Lower leg skin (tissue), 4 donors: ENCODE measurements around the gene UEVLD. TPM values are rescaled to one million over a fixed set of nuclear protein-coding genes. Genes with fewer than 3 reads are reported as not detected.

ENCODE experiments used
- DNase-seq, 2 donors: peaks; one replicate each; pipeline ENCODE4 v3.0.0-alpha.2; 2019; ENCODE audit warnings: low spot score in 2 of 2
- H3K4me3 ChIP-seq: fragments of 200-600 bp; sonication (generic); 2 replicates; pipeline ENCODE4 v1.5.1; 2017; ENCODE audit warnings: mild to moderate bottlenecking, low read depth; ENCODE audit not compliant: poor library complexity, severe bottlenecking
- CTCF ChIP-seq, 3 donors: fragments of 450-650 bp; IDR thresholded peaks; one replicate each; pipeline ENCODE4 v1.5.1; 2016; ENCODE audit warnings: antibody characterized with exemption in 3 of 3, mild to moderate bottlenecking in 3 of 3, moderate library complexity in 2 of 3
- POLR2A ChIP-seq, 2 donors: fragments of 450-650 bp; IDR thresholded peaks; one replicate each; pipeline ENCODE4 v1.6.1; 2016 to 2017; ENCODE audit warnings: antibody characterized with exemption in 2 of 2, mild to moderate bottlenecking in 1 of 2, moderate library complexity in 1 of 2
- WGBS, 2 donors: methylation state at CpG; one replicate each; pipeline ENCODE4 v1.1.5; 2018; 5-methylcytosine and 5-hydroxymethylcytosine counted together
- intact Hi-C: fragments of 100-400 bp; cut with DNase I; formaldehyde crosslinking; loops from one replicate; pipeline ENCODE4 v1.15.0; 2023; ENCODE audit warnings: low total_unique reads
- total RNA-seq, 4 donors: library from RNA; depleted of rRNA; stranded (reverse); fragments of >200 nt; gene quantifications; one replicate each; pipeline ENCODE4 v1.1.0, GENCODE V29; 2016

The UEVLD gene
- total RNA-seq, 4 donors from 2014 or later, result 21.4 to 50.2 (median 31.3) TPM

DNA sequence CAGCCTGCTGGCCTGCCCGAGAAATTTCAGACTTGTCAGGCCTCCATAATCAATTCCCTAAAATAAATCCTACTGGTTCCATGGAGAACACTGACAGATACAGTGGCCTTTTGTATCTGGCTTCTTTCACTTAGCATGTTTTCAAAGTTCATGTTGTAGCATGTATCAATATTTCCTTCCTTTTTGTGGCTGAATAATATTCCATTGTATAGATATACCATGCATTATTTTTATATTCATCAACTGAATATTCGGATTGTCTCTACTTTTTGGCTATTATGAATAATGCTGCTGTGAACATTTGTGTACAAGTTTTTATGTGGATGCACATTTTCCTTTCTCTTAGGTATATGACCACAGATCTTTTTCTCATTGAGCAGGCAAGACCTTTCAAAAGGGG is 35.2 kb upstream of the UEVLD start:
- WGBS, 2 donors, result 95 to 97% methylated on average over 2 of the region's 2 CpGs
- TF ChIP-seq CTCF (IDR thresholded peaks at IDR 0.05), result no peak
- TF ChIP-seq POLR2A (IDR thresholded peaks at IDR 0.05), result no peak
- intact Hi-C loops, result no loop called here
- no peak overlapping the region for H3K4me3 ChIP-seq
- DNase-seq, result no peak

GRCh38 chr11:18618342-18619025 is 29.9 kb upstream of the UEVLD start:
- DNase-seq, result no peak
- intact Hi-C loops, result no loop called here
- TF ChIP-seq POLR2A (IDR thresholded peaks at IDR 0.05) (no peak), CTCF (IDR thresholded peaks at IDR 0.05) (no peak)
- H3K4me3 ChIP-seq, result no peak overlapping the region
- WGBS, 2 donors, result 12 to 16% methylated on average over 5 of the region's 5 CpGs

DNA sequence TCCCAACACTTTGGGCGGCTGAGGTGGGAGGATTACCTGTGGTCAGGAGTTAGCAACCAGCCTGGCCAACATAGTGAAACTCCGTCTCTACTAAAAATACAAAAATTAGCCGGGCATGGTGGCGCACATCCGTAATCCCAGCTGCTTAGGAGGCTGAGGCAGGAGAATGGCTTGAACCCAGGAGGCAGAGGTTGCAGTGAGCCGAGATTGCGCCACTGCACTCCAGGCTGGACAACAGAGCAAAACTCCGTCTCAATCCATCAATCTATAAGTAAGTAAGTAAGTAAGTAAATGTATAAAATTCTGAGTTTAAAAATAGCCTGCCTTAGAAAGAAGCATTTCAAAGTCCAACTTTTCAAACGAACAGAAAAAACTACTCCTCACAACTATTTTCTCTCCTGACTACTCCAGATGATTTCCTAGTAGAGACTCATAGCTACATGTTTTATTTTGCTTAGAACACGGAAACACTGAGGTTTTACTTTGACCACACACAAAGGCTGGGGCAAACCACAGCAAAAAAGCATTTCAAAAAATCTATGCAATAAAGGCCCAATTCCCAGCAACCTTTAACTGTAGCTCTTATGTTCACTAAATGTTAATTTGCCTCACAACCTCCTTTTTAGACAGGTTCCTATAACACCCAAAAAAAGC is 29.3 kb upstream of the UEVLD start:
- H3K4me3 ChIP-seq, result no peak overlapping the region
- TF ChIP-seq CTCF (IDR thresholded peaks at IDR 0.05) (no peak), POLR2A (IDR thresholded peaks at IDR 0.05) (no peak)
- WGBS, 2 donors, result 72 to 74% methylated on average over 10 of the region's 10 CpGs
- DNase-seq, result no peak
- intact Hi-C loops, result no loop called here

DNA sequence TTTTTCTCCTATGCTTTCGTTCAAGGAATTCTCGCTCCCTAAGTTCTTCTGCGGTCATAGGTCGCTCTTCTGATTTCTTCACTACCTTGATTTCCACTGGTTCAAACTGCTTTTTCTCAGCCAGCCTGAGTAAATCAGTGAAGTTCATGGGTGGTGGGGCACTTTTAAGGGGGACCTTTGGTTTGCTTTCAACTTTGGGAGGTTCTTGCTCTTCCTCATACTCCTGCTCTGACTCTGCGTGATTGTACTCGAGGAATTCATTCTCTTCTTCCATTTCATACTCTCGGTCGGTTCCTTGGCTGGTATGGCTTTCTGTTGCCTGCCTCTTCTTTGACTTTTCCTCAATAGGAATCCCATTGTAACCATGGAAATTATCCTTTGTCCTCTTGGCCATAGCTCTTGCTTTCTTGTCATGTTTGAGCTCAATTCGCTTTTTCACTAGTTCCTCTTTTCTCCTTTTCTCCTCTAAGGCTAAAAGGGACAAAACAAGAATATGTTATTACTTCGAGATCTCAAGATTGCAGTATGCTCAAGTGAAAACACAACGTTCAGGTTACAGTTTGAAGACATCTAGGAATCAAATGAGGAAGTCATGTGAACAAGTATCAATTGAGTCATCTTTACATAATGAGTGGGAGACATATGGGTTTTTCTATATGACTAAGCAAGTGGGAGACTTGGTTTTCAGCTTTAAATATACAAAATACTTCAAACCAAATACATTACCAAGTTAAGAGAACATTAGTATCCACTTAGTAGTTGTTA is 27.3 kb upstream of the UEVLD start:
- no peak for DNase-seq
- WGBS, 2 donors, result 86 to 87% methylated on average over 11 of the region's 11 CpGs
- TF ChIP-seq CTCF (IDR thresholded peaks at IDR 0.05), result no peak
- no peak for TF ChIP-seq POLR2A (IDR thresholded peaks at IDR 0.05)
- intact Hi-C loops, result no loop called here
- no peak overlapping the region for H3K4me3 ChIP-seq

- WGBS, 2 donors, result 98 to 100% methylated on average over 3 to 10 of the region's 10 CpGs
Observed at GRCh38 chr11:18614667-18615066, 26.1 kb upstream of the UEVLD start.

More at GRCh38 chr11:18614667-18615066, 26.1 kb upstream of the UEVLD start:
- intact Hi-C loops, result no loop called here
- no peak for DNase-seq
- TF ChIP-seq POLR2A (IDR thresholded peaks at IDR 0.05), result no peak
- TF ChIP-seq CTCF (IDR thresholded peaks at IDR 0.05), result no peak
- H3K4me3 ChIP-seq, result no peak overlapping the region
